ENCODE measurements around the gene HMGN3. TPM values are rescaled to one million over a fixed set of nuclear protein-coding genes. Genes with fewer than 3 reads are reported as not detected.
A peak's percentile ranks its signal among the peaks of the same experiment; 100 is the strongest.

The HMGN3 gene
- total RNA-seq, 2 donors from 2014 or later = 46.6 to 49.6 TPM

DNA sequence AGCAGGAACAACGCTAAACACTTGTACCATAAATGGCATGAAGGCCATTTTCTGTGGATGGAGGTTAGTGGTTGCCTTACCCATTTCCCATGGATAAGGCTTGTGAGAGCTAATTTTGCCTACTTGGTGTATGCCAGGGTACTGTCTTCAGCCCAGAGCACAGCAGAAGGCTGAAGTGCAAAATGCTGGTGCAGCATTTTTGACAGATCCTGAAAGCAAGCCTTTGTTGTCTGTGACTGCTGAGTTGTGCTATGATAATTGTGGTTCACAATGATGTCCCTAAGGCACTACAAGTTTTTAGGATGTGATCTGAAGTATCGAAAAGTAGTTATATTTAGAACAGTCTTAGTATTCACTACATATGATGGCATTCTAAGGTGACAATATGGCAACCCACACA lies 14.7 kb upstream of the HMGN3 start:
- DNase-seq (ENCODE audit: low spot score) (no peak), ATAC-seq (no peak)
- H3K27me3 Mint-ChIP-seq = no peaks in the 10 kb centered on the region
- no peaks in the 10 kb centered on the region for H3K4me1 Mint-ChIP-seq (ENCODE audit: low read depth in 2 of 2)
- H3K9me3 Mint-ChIP-seq = no peaks in the 10 kb centered on the region
- H3K4me3 Mint-ChIP-seq = no peak overlapping the region
- no peak overlapping the region for H3K27ac Mint-ChIP-seq
- H3K36me3 Mint-ChIP-seq = no peaks in the 10 kb centered on the region

DNA sequence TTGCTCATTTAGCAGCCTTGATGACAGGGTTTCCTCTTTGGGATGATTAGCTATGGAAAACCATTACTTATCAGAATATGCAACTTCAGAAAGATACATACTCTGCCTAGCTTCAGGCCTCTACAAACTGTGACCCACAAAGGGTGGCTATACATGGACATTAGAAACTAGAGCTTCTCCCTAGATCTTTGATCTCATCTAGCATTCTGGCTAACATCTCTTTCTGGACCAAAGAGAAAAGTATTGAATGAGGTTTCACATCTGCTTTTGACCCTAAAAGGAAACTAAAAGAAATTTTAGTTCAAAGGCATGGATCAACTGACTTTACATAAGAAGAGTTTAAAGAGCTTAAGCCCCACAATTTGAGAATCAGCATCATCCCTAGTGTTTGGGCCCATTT lies 12.4 kb upstream of the HMGN3 start:
- H3K27me3 Mint-ChIP-seq = peaks cover 0 to 4% of the 10 kb centered on the region in 2 donors
- no peak for DNase-seq (ENCODE audit: low spot score)

GRCh38 chr6:79241228-79241627 lies 6.7 kb upstream of the HMGN3 start:
- H3K4me1 Mint-ChIP-seq (ENCODE audit: low read depth in 2 of 2) = no peaks in the 10 kb centered on the region
- no peak for DNase-seq (ENCODE audit: low spot score)
- H3K27ac Mint-ChIP-seq = no peak overlapping the region

More for the DNA sequence above, 12.4 kb upstream of the HMGN3 start:
- ATAC-seq = no peak
- no peaks in the 10 kb centered on the region for H3K36me3 Mint-ChIP-seq
- no peak overlapping the region for H3K27ac Mint-ChIP-seq
- H3K4me3 Mint-ChIP-seq = no peak overlapping the region
- H3K9me3 Mint-ChIP-seq = no peaks in the 10 kb centered on the region
- no peaks in the 10 kb centered on the region for H3K4me1 Mint-ChIP-seq (ENCODE audit: low read depth in 2 of 2)

GRCh38 chr6:79240509-79240908 lies 6.0 kb upstream of the HMGN3 start:
- no peak overlapping the region for H3K27ac Mint-ChIP-seq
- H3K4me1 Mint-ChIP-seq (ENCODE audit: low read depth in 2 of 2) = no peaks in the 10 kb centered on the region
- H3K36me3 Mint-ChIP-seq = no peaks in the 10 kb centered on the region
- H3K27me3 Mint-ChIP-seq = peaks cover 0 to 4% of the 10 kb centered on the region in 2 donors
- no peaks in the 10 kb centered on the region for H3K9me3 Mint-ChIP-seq
- ATAC-seq (no peak), DNase-seq (ENCODE audit: low spot score) (no peak)
- no peak overlapping the region for H3K4me3 Mint-ChIP-seq

More at GRCh38 chr6:79241228-79241627, 6.7 kb upstream of the HMGN3 start:
- no peak for ATAC-seq
- Mint-ChIP-seq H3K36me3 (no peaks in the 10 kb centered on the region), H3K9me3 (no peaks in the 10 kb centered on the region), H3K4me3 (no peak overlapping the region), H3K27me3 (peaks cover 0 to 4% of the 10 kb centered on the region in 2 donors)

- no peak for DNase-seq (ENCODE audit: low spot score)
- ATAC-seq = no peak
- Mint-ChIP-seq H3K27ac (no peak overlapping the region), H3K36me3 (no peaks in the 10 kb centered on the region), H3K9me3 (no peaks in the 10 kb centered on the region), H3K4me3 (no peak overlapping the region), H3K4me1 (ENCODE audit: low read depth in 2 of 2) (peaks cover 0 to 2% of the 10 kb centered on the region in 2 donors), H3K27me3 (peaks cover 0 to 4% of the 10 kb centered on the region in 2 donors)
Observed at GRCh38 chr6:79239536-79240168, 5.2 kb upstream of the HMGN3 start.

DNA sequence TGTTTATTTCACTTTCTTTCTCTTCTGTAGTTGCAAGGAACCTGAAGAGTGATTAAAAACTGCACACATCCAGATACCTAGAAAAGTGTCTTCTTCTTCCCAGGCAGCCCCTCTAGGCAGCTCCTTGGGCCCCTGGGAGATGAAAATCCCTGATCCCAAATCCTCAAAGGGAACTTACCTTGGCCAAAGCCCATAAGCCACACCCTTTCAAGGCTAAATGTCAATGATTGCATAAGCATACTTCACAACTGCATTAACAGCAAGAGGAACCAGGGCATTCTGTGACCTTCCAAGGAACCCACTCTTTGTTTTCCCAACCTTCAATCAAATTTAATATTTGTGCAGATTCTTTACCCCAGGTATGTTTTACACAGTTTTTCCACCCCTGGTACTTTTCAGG lies 4.4 kb upstream of the HMGN3 start:
- Mint-ChIP-seq H3K9me3 (no peaks in the 10 kb centered on the region), H3K27me3 (peaks cover 0 to 4% of the 10 kb centered on the region in 2 donors)

DNA sequence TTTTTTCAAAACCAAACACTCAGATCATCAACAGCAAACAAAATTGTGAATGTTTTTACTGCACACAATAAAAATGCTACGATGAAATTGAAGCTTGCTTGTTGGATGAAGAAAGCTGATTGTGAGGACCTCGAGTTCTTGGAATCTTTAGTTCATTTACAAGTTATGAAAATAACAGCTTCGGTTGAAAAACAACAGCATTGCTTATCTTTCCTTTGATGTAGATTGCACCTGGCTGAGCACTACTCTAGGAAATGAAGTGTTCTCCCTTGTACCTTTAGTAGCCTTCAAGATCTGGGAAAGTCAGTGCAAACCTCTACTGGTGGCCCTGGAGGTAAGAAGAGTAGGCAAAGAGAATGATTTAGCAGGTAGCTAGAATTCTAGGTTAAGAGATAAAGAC lies 2.2 kb upstream of the HMGN3 start:
- no peak overlapping the region for H3K27ac Mint-ChIP-seq
- no peak overlapping the region for H3K4me3 Mint-ChIP-seq
- ATAC-seq (no peak), DNase-seq (ENCODE audit: low spot score) (no peak)
- H3K4me1 Mint-ChIP-seq (ENCODE audit: low read depth in 2 of 2) = peaks cover 0 to 12% of the 10 kb centered on the region in 2 donors
- no peaks in the 10 kb centered on the region for H3K36me3 Mint-ChIP-seq
- no peaks in the 10 kb centered on the region for H3K27me3 Mint-ChIP-seq
- no peaks in the 10 kb centered on the region for H3K9me3 Mint-ChIP-seq

More for the DNA sequence above, 4.4 kb upstream of the HMGN3 start:
- DNase-seq (ENCODE audit: low spot score) (no peak), ATAC-seq (no peak)
- H3K4me1 Mint-ChIP-seq (ENCODE audit: low read depth in 2 of 2) = peaks cover 0 to 7% of the 10 kb centered on the region in 2 donors
- no peak overlapping the region for H3K4me3 Mint-ChIP-seq
- H3K36me3 Mint-ChIP-seq = no peaks in the 10 kb centered on the region
- no peak overlapping the region for H3K27ac Mint-ChIP-seq

- peak; percentile 87 to 89 for ATAC-seq
- H3K9me3 Mint-ChIP-seq = no peaks in the 10 kb centered on the region
Observed at GRCh38 chr6:79233611-79234149, 802 bp downstream of the HMGN3 start.

DNA sequence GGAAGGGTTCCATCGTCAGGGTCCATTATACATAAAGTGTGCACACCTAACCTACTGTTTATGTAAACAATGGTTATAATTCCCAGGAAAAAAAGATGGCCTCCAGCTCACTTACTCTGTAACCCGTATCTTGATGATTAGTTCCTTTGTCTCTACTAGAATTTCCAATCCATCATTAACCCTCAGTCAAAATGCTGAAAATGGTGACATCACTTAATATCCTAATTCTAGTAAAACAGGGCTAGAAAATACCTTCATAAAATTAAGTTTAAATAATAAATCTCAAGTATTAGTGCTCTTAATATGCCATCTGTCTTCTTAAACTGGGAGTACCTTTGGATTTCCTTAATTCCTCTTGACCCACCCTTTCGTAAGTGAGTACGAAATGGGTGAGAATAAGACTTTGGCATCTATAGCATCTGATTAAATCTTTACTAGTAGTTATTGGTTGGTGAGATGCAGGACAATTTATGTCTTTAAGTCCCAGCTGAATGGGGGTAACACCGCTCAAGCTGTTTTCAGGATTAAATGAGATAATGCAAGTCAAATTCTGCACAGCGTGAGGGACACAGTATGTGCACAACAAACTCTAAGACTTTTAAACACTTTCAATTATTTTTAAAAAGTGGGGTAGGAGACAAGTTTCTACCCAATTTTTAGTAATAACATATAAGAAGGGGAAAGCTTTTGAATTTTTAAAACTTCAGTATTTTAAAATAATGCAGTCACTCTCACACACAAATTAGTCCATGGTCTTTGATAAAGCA lies 1.6 kb downstream of the HMGN3 start:
- Mint-ChIP-seq H3K9me3 (no peaks in the 10 kb centered on the region), H3K4me1 (ENCODE audit: low read depth in 2 of 2) (peaks cover 0 to 14% of the 10 kb centered on the region in 2 donors), H3K36me3 (no peaks in the 10 kb centered on the region), H3K27ac (peak overlapping the region; percentile 81 to 94), H3K4me3 (peak overlapping the region; percentile 98), H3K27me3 (no peaks in the 10 kb centered on the region)
- no peak for DNase-seq (ENCODE audit: low spot score)
- ATAC-seq = no peak

More at GRCh38 chr6:79233611-79234149, 802 bp downstream of the HMGN3 start:
- H3K27ac Mint-ChIP-seq = peak overlapping the region; percentile 81 to 94
- peak; percentile 87 for DNase-seq (ENCODE audit: low spot score)
- H3K4me3 Mint-ChIP-seq = peak overlapping the region; percentile 98
- no peaks in the 10 kb centered on the region for H3K27me3 Mint-ChIP-seq
- H3K4me1 Mint-ChIP-seq (ENCODE audit: low read depth in 2 of 2) = peaks cover 0 to 14% of the 10 kb centered on the region in 2 donors
- H3K36me3 Mint-ChIP-seq = no peaks in the 10 kb centered on the region

DNA sequence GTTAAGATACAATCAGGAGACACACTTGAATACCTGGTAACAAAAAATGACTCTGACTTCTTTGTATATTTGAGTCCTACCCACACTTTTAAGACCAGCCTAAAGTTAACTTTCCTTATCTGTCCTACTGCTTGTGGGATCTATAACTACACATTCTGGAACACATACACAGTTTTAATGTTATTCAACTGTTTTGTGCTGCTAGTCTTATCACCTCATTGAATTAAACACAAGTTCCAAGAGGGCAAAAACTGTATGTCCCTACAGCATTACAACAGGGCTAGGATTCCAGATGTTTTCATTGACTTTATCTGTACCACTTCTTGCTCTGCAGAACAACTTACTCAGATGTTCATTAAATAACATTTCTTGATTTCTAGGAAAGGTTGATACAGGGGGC lies 2.8 kb downstream of the HMGN3 start:
- DNase-seq (ENCODE audit: low spot score) (no peak), ATAC-seq (no peak)
- Mint-ChIP-seq H3K27me3 (no peaks in the 10 kb centered on the region), H3K27ac (peak overlapping the region in 1 of 2 donors; percentile 54), H3K4me1 (ENCODE audit: low read depth in 2 of 2) (peaks cover 0 to 17% of the 10 kb centered on the region in 2 donors), H3K9me3 (no peaks in the 10 kb centered on the region), H3K4me3 (no peak overlapping the region), H3K36me3 (no peaks in the 10 kb centered on the region)

- no peaks in the 10 kb centered on the region for H3K36me3 Mint-ChIP-seq
- H3K4me3 Mint-ChIP-seq = no peak overlapping the region
- ATAC-seq (no peak), DNase-seq (ENCODE audit: low spot score) (no peak)
- H3K27me3 Mint-ChIP-seq = no peaks in the 10 kb centered on the region
- H3K27ac Mint-ChIP-seq = no peak overlapping the region
- H3K9me3 Mint-ChIP-seq = no peaks in the 10 kb centered on the region
- peaks cover 0 to 17% of the 10 kb centered on the region in 2 donors for H3K4me1 Mint-ChIP-seq (ENCODE audit: low read depth in 2 of 2)
Observed at GRCh38 chr6:79231101-79231500, 3.4 kb downstream of the HMGN3 start.

- H3K4me1 Mint-ChIP-seq (ENCODE audit: low read depth in 2 of 2) = peaks cover 0 to 17% of the 10 kb centered on the region in 2 donors
- ATAC-seq = no peak
Observed at GRCh38 chr6:79230149-79230548, 4.3 kb downstream of the HMGN3 start.

DNA sequence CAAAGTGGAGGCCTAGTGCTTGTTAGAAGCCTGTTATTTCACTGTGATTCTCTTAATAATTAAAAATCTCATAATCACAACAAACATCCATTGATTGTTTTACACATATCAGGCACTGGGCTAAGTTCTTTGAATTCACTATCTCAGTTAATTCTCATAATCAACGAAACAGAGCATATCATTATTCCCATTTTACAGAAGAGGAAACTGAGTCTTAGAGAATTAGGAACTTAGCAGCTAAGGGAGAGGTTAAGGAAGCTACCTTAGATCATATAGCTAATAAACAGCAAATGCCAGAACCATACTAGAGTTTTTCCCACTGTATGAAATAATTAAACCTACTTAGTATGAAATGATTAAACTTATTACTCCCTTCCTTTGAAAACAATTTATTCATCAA lies 7.0 kb downstream of the HMGN3 start:
- H3K36me3 Mint-ChIP-seq = no peaks in the 10 kb centered on the region
- no peaks in the 10 kb centered on the region for H3K27me3 Mint-ChIP-seq
- no peak overlapping the region for H3K4me3 Mint-ChIP-seq
- no peak for DNase-seq (ENCODE audit: low spot score)
- H3K27ac Mint-ChIP-seq = no peak overlapping the region
- H3K4me1 Mint-ChIP-seq (ENCODE audit: low read depth in 2 of 2) = peaks cover 5 to 15% of the 10 kb centered on the region in 2 donors
- H3K9me3 Mint-ChIP-seq = no peaks in the 10 kb centered on the region
- no peak for ATAC-seq

More at GRCh38 chr6:79230149-79230548, 4.3 kb downstream of the HMGN3 start:
- DNase-seq (ENCODE audit: low spot score) = no peak
- Mint-ChIP-seq H3K9me3 (no peaks in the 10 kb centered on the region), H3K4me3 (no peak overlapping the region), H3K27ac (no peak overlapping the region), H3K27me3 (no peaks in the 10 kb centered on the region), H3K36me3 (no peaks in the 10 kb centered on the region)

DNA sequence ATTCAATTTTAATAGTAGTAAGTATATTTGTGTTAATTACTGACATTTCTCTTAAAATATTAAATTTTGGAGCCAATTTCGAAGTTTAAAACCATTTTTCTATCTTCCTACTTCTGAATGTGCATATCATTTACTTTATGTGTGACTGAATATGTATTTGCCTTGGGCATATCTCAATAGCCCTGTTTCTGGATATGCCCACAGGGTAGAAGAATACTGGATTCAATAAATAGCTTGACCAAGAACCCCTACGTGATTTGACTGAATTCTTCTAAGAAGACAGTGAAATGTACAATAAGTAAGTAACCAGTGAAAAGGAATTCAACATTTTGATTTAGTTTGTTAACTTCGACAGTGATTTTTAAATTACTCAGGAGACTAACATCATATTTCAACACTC lies 7.8 kb downstream of the HMGN3 start:
- no peak overlapping the region for H3K27ac Mint-ChIP-seq
- H3K27me3 Mint-ChIP-seq = no peaks in the 10 kb centered on the region
- H3K4me3 Mint-ChIP-seq = no peak overlapping the region
- ATAC-seq (no peak), DNase-seq (ENCODE audit: low spot score) (no peak)
- H3K9me3 Mint-ChIP-seq = no peaks in the 10 kb centered on the region
- no peaks in the 10 kb centered on the region for H3K36me3 Mint-ChIP-seq
- peaks cover 6 to 10% of the 10 kb centered on the region in 2 donors for H3K4me1 Mint-ChIP-seq (ENCODE audit: low read depth in 2 of 2)

Measured in natural killer cell treated with Interleukin-12 subunit alpha and Interleukin-12 subunit beta and Interleukin-15 and Interleukin-18, amount 100 ng/mL, for 72 hours (primary cell).